Measurements from ENCODE around the gene CALB2. TPM values are rescaled to one million over a fixed set of nuclear protein-coding genes. Genes with fewer than 3 reads are reported as not detected.

CALB2 gene
- total and polyA plus RNA-seq, 2 of the 8 experiments (the other 6 are each of a cell fraction or from before 2014, with no cell fraction given), result 1.9 to 2.6 TPM

DNA sequence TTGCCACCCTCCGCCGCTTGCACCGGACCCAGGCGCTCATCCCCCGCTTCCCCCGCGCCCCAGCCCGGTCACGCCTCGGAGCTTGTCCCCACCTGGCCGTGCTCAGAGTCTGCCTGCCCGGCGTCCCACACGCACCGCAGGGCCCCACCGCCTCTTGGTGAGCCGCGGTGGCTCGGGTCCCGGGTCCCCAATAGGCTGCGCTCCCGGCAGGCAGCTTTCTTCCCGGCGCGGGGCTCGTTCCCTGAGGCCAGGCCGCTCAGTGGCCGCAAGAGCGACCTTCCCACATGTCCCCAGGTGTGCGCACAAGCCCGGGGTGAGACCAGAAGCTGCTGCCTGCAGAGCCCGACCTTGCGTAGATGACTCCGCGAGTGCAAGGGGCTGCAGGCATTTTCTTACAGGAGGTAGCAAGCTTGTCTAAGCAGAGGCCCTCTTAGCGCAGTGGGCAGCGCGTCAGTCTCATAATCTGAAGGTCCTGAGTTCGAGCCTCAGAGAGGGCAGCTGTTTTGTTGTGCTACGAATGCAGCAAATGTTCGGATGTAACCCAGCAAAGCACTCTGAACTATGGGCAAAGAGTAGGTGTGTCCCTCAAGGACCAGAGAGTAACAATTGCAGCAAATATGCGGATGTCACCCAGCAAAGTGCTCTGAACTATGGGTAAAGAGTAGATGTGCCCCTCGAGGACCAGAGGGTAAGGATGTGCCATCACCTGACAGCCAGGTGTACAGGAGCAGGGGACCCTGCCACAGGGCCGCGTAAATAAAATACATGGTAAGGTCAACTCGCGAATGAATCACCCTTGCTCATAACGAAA, 67.8 kb downstream of the CALB2 start (continued):
- no peak; the same call in 1 of the 2 replicates for TF ChIP-seq JUND (IDR thresholded peaks at IDR 0.05; ENCODE audit: low read length)
- TF ChIP-seq JUN (IDR thresholded peaks at IDR 0.05; ENCODE audit: low read depth, low read length), result no peak
- no peak for TF ChIP-seq BACH1 (IDR thresholded peaks at IDR 0.05; ENCODE audit: low read length)
- peak; percentile 40; the same call in 1 of the 2 replicates for TF ChIP-seq NRF1 (IDR thresholded peaks at IDR 0.05; ENCODE audit: low read depth, low read length)
- TF ChIP-seq SUZ12 (IDR thresholded peaks at IDR 0.05; ENCODE audit: low read length), result no peak
- peak; percentile 74 to 90; a peak in 1 of 4 replicates for TF ChIP-seq HDAC2 (IDR thresholded peaks at IDR 0.05; ENCODE audit: borderline replicate concordance in 1 of 2, low read depth in 2 of 2, low read length in 2 of 2)
- no peak for TF ChIP-seq CBX8 (IDR thresholded peaks at IDR 0.05; ENCODE audit: borderline replicate concordance, low read depth, low read length)
- TF ChIP-seq HDAC6 (IDR thresholded peaks at IDR 0.05; ENCODE audit: low read depth, low read length), result peak; percentile 15
- no peak for TF ChIP-seq CHD7 (IDR thresholded peaks at IDR 0.05; ENCODE audit: insufficient replicate concordance, low read length)

Measured in H1 (cell line).